ENCODE results near the gene LRCH3.
A peak's percentile ranks its signal among the peaks of the same experiment; 100 is the strongest.
"Not testable (repeated sequence)": the region's sequence is repeated elsewhere in the genome, so short reads cannot be mapped to it uniquely, and the experiment has no call there.

Gene LRCH3

DNA sequence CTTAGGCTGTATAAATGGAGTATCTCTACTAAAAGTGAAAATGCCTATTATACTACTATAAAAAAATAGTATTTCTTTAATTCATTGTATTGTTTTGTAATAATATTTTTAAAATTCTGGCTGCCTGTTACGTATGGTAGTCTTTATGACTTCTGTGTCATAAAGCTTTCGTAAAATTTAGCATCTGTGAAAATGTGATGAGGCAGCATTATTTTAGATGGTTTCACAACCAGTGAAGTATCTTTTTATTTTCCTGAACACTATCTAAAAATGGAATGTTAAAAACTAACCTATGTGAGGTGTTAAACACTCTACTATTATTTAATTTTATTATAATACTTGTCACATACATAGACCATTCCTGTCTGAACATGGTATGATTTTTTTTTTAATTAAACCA, 46.2 kb downstream of the LRCH3 start:
- no peak for DNase-seq

DNA sequence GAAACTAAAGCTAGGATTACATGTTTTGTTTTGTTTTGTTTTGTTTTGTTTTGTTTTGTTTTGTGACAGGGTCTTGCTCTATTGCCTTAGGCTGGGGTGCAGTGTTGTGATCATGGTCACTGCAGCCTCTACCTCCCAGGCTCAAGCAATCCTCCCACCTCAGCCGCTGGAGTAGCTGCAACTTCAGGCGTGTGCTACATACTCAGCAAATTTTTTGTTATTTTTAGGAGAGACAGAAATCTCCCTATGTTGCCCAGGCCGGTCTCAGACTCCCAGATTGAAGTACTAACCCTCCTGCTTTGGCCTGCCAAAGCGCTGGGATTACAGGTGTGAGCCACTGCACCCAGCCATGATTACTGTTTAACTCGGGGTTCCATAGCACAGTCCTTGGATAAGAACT, 50.7 kb downstream of the LRCH3 start:
- DNase-seq = no peak

DNA sequence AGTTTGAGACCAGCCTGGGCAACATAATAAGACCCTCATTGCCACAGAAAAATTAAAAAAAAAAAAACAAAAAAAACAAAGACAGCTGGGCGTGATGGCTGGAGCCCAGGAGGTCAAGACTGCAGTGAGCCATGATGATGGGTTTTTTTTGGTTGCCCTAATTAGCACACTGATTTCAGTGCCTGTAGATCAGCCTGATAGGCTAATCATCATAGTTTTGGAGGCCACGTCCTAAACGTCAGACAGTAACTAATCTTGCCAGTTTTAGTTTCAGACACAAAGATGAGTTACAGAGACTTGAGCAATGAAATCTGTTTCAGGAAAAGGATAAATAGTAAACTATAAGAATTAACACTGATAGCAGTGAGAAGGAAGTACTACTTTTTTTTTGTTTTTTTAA, 55.4 kb downstream of the LRCH3 start:
- DNase-seq = no peak

DNA sequence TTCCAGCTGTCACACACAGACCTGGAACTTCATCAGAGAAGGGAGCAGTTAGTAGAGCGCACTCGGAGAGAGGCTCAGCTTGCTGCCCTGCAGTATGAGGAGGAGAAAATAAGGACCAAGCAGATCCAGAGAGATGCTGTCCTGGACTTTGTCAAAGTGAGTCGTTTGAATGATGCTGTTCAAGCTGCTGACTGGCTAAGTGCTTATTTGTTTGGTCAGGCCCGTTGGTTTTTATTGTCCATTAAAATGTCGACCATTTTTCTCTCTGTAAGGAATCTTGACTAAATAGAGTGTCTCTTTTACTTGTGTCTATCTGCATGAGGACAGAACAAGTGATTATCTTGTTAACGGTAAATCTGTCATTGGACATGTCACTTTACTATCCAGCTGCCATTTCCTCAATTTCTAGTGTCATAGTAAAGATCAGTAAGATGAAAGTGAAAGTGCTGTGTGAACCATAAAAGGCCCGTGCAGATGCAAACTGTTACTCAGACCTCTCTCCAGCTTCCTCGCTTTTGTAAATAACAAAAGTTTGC, 56.9 kb downstream of the LRCH3 start:
- peak; percentile 68 to 88 (median 83) for DNase-seq

DNA sequence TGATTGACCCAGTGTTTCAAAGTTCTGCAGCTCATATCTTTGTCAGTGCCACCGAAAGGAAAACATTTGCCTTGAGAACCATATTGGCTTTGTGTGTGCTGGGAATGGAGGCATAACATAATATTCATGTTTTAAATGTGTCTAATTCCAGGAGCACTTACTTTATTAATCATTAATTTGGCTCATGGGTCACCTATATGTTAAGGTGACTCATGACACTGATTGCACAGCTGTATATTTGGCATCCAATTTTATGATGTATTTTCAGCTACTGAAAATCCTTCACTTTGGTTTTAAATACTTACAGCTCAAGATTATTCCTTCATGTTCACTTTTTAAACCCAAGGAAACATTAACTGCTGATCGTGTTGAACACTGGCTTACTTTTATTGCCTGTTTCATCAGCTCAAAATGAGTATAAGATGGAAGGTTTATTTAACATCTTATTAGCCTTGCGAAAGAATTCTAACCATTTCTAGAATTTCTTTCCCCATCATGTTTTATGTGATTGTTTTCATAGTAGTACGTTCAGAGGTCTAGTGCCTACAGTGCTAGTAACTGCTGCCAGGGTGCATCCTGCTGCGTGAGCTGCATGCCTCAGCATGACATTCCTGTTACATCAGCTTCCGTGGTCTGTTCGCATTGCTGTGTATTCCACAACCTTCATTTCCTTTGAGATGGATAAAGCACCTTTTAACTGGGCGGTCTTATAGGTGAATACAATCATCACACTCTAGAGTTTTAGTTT, 63.7 kb downstream of the LRCH3 start:
- DNase-seq = no peak

DNA sequence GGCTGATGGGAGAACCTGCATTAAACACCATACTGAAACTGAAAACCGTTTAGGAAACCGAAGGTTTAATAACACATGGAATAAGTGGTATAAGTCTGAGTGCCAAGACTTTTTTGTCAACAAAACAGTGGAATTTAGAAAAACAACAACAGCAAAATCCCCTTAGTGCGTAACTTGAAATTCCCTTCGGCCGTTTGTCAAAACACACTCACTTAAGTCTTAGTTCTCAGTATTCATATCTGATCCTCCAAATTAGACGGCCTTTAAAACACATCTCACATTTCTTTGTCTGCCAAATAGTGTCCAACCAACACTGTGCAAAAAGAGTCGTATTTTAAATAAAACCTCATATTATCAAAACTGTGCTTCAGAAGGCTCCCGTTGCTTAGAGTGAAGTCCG, 64.5 kb downstream of the LRCH3 start:
- no peak for DNase-seq

DNA sequence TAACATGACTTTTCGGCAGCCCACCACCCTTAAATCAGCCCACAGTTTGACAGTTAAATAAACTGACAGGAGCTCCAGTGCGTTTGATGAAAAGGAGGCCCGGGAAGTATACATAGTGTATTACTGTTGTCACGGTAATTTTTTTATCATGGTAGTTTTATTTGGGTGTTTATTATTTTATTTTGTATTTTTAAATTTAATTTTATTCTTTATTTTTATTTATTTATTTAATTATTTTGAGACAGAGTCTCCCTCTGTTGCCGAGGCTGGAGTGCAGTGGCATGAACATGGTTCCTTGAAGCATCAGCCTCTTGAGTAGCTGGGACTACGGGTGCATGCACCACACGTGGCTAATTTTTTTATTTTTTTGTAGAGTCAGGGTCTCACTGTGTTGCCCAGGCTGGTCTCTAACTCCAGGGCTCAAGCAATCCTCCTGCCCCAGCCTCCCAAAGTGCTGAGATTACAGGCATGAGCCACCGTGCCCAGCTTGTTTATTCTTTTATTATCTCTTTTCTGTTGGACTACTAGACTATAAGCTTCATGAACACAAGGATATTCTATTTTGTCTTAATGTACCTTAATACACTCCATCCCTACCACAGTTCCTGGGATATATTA, 65.3 kb downstream of the LRCH3 start:
- DNase-seq = no peak

DNA sequence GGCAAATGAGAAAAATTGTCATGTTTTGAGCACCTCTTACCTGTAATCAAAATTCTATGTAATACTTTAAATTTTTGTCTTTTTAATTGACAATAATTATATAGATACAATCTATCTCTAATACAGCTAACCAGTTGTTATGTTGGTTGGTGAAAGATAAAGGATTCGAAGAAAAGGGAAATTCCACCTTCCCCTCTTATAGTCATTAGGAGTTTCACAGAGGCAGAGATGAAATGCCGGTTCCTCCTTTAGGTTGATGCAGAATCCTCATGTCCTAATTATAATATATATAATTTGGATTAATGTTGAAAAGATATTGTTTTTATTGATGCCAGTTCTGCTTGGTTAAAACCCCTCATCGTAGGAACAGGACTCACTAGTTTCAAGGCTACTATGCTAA, 67.1 kb downstream of the LRCH3 start:
- peak; percentile 10 to 31 (median 30) for DNase-seq

DNA sequence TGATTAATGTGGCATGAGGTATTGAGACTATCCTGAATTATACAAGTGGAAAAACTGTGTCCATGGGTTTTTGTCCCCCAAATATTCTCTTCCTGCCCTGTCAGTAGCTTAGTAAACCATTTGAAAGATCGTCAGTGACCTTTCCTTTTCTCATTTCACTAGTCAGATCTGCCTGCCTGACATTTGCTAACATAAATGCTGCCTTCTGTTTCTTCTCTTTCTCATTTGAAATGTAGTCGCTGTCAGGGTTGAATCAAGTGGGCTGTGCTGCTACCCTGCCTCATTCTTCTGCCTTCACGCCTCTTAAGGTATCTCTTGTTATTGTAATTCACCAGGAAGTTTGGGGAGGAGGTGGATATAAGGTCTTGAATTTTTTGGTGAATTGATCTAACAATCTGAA, 67.5 kb downstream of the LRCH3 start:
- DNase-seq = no peak

DNA sequence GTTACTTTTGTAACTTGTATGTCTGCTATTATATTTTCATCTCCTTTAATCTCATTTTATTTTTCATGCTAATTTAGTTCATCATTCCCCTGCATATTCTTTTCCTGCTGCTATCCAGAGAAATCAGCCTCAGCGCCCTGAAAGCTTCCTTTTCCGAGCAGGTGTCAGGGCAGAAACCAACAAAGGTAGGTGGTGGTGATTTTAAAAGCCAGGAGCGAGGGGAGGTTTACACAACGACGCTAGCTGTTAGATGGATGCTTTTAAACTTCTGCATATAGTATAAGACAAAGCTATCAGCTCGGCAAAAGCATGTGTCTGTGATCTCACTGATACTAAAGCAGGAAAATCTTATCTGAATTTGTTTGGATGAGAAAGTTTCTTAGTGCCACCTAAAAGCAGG, 75.0 kb downstream of the LRCH3 start:
- DNase-seq = no peak

DNA sequence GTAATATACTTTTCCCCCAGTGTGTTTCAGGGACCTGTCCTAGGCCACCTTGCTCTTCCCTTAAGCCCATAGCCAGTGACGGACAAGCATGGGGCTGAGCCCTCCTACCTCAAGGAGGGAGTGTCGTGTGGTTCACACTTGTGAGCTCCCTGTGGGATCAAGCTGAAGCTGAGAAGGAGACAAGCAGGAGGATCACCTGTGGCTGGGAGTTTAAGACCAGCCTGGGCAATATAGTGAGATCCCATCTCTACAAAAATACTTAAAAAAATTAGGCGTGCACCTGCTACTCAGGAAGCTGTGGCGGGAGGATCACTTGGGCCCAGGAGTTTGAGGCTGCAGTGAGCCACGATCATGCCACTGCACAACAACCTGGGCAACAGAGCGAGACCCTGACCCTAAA, 82.3 kb downstream of the LRCH3 start:
- no peak for DNase-seq

DNA sequence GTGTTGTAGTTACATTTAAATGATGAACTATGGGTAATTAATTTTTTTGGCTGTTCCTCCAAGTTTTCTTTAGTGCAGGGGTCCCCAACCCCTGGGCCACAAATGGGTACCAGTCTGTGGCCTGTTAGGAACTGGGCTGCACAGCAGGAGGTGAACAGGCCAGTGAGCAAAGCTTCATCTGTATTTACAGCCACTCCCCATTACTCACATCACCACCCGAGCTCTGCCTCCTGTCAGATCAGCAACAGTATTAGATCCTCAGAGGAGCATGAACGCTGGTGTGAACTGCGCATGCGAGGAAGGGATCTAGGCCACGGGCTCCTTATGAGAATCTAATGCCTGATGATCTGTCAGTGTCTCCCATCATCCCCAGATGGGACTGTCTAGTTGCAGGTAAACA, 83.0 kb downstream of the LRCH3 start:
- DNase-seq = no peak

DNA sequence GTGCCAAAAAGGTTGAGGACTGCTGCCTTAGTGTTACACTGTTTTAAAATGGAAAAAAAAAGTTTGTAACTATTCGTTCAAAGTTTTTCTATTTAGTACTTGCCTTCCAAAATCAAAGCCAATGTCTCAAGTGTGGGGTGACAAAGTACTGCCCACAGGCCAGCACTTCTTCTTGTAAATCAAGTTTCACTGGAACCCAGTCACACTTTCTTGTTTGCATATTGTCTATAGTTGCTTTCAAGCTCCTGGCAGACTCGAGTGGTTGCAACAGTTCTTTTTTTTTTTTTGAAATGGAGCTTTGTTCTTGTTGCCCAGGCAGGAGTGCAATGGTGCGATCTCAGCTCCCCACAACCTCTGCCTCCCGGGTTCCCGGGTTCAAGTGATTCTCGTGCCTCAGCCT, 83.6 kb downstream of the LRCH3 start:
- no peak for DNase-seq

DNA sequence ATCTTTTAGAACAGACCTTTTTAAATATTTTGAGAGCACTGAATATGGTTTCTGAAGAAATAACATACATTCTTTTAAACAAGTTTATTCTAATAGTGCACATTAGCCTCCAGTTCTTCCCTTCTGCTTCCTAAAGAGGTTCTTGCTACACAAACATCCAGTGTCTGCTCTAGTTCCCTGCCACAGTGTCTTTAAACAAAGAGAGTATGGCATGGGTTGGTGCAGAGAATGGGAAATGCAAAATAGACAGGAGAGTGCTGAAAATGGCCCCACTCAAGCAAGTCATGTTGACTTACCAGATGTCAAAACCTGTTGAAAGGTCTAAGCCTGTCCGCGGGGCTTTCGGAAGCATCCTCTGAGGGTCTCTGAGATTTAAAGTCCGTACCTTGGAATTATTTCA, 86.8 kb downstream of the LRCH3 start:
- DNase-seq = no peak

DNA sequence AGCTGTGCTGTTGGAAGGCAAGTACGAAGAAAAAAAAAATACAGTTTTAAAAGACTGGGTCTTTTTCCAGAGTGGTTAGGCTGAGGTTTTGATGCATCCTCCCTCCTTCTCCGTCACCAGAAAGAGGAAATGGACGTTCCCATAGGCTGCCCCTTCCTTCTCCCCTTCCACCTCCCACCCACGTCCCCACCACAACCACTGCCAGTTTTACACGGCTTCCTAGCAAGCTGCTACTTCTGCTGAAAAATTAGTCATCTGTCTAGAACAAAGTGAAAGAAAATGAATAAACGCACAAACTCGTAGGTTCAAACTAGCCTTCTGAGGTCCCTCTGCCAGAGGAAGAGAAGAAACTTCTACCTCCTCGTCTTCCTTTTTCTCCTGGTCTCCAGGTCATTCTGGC, 87.4 kb downstream of the LRCH3 start:
- peak; percentile 92 to 96 (median 93) for DNase-seq

DNA sequence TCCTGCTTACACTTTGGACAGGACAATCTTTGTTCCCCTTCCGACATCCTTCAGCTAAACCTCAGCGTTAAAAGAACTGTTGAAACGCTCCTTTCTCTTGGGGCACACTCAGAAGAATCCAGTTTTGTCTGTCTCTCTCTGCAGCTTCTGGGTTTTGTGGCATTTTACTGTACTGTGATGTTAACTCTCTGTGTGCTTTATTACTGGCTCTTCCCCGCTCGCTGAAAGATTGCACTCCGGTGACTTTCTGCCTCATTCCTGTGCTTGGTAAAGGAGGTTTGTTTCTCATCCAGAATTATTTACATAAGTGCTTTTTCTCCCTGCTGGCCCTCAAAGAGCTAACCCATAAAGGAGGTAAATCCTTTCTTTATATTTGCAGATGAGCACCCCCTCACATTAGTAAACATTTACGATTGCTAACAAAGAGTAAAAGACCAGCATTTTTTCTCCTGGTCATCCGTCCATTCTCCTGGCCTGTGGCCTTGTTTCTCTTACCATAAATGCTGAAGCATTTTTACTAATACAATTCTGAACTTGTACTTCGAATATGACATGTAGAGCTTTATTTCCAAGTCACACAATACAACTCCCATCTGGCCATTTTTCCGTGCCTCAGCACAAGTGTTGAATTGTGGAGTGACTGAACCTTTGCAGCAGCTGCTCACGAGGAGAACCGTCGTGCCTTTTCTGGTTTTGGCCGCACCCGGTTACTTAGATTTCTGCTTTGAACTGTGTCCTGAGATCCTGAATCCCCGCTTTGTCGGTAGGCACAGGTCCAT, 89.6 kb downstream of the LRCH3 start:
- DNase-seq = no peak

DNA sequence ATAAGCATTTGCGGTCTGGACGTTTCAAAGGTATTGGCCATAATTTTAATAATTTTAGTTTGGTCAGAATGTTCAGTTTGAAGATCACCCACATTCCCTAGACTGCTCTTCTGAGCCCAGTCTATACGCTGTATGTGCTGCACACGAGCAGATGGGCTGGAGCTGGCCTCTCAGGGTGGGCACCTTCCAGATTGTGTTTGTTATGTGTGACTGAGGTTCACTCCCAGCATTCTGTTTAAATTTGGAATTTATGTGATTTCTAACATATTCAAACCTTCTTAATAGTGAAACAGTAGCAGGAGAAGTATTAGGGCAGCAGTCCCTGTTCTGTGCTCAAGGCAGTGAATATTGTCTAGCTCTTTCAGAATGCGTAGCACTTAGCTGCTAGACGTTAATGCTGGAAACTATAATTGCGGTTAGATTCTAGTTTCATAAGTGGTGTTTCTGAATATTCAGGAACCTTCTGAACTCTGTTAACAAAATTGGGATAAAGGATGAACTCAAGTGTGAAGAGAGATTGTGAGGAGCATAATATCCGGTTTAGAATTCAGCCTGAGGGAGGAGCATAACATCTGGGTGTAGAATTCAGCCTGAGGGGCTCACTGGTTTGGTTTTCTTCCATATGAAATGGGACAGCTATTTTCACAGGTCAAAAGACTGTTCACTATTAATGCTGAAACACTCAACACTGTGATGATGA, 90.4 kb downstream of the LRCH3 start:
- DNase-seq = no peak

DNA sequence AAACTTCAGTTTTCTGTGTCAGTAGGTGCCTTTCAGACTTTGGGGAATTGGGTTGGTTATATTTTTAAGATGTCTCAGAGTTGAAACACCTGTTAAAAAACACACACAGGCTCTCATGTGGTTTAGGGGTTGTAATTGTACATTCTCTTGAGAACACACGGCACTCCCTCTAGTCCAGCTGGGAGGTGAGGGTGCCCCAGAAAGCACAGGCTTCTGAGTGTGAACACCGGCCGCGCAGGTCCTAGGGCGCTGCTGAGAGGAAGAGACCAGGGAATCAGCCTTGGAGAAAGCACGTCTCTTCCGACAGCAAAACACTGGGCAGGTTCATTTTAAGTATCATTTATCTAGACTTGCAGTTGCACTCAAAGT, 90.9 kb downstream of the LRCH3 start:
- DNase-seq = no peak

DNA sequence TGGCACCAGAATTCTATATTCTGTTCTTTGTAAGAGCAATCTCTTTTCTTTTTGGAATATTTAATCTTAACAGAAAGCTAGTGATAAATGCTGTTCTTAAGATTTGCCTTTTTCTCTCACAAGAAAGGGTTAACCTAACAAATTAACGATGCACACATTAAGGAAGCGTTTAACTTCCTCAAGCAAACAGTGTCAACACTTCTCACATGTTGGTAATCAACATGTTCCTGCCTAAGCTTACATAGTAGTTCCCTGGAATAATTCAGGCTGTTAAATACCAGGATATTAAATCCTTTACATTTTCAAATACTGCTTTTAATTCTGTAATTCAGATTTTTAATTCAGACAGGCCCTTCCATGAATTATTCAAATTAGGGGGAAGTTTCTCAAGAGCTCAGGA, 91.5 kb downstream of the LRCH3 start:
- peak; percentile 16 to 46 (median 29) for DNase-seq

DNA sequence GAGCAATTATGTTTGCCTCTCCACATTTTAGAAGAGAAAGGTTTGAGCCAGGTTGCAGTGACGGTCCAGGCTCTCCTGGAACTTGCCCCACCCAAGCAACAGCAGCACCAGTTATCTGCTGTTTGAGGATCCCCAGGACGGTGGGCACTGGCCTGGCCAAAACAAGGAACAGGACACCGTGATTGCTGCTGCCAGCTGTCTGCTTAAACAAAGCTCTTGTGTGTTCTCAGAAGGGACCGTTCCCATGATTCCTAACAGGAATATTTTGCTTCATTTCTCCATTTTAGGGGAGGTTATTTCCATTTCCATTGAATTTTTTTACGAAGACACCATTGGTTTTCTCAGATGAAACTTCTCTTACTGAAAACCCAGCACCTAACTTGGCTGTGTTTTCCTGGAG, 92.5 kb downstream of the LRCH3 start:
- no peak for DNase-seq

DNA sequence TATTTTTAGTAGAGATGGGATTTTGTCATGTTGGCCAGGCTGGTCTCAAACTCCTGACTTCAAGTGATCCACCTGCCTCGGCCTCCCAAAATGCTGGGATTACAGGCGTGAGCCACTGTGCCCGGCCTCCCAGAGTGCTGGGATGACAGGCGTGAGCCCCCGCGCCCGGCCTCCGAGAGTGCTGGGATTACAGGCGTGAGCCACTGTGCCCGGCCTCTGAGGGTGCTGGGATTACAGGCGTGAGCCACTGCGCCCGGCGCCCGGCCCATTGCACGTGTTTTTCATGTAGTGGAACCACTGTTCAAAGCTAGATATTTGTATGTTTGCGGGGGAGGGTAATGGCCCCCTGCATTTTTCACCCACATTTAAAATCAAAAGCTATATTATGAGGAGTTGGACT, 93.3 kb downstream of the LRCH3 start:
- not testable (repeated sequence) for DNase-seq

DNA sequence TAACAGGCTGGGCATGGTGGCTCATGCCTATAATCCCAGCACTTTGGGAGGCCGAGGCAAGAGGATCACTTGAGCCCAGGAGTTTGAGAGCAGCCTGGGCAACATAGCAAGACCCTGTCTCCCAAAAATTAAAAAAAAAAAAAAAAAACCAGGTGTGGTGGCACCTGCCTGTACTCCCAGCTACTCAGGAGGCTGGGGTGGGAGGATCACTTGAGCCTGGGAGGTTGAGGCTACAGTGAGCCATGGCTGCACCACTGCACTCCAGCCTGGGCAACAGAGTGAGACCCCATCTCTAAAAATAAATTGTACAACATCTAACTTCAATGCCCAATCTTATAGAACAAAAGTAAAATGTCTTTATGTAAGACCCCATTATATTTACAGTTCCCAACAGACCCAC, 95.0 kb downstream of the LRCH3 start:
- not testable (repeated sequence) for DNase-seq

DNA sequence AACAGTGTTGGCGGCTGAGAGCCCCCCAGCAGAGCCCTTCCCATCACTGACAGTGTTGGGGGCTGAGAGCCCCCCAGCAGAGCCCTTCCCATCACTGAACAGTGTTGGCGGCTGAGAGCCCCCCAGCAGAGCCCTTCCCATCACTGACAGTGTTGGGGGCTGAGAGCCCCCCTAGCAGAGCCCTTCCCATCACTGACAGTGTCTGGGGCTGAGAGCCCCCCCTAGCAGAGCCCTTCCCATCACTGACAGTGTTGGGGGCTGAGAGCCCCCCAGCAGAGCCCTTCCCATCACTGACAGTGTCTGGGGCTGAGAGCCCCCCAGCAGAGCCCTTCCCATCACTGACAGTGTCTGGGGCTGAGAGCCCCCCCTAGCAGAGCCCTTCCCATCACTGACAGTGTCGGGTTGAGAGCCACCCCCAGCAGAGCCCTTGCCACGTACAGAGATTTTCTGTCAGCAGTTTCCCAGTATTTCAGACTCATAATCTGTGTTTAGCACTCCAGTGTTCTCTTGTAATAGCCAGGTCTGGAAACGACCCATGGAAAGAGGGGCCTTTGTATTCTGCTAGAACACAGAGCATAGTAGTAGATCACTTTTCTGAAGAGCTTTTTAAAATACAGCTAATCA, 96.5 kb downstream of the LRCH3 start:
- DNase-seq = not testable (repeated sequence)

Measured in suppressor macrophage treated with lipopolysaccharide for 1 hour (primary cell).